Mucosa of descending colon (tissue), 3 donors: ENCODE measurements around the gene LILRA6. TPM values are rescaled to one million over a fixed set of nuclear protein-coding genes. Genes with fewer than 3 reads are reported as not detected.
"Not testable (repeated sequence)": the region's sequence is repeated elsewhere in the genome, so short reads cannot be mapped to it uniquely, and the experiment has no call there.

ENCODE experiments used
- ATAC-seq: fragments of 200-7000 bp; cut with Tn5 transposase; one replicate; pipeline ENCODE4 v1.9.1; 2020; ENCODE audit warnings: mild to moderate bottlenecking, moderate library complexity
- DNase-seq, 3 donors: peaks; one replicate each; pipeline ENCODE4 v3.0.0-alpha.2; 2020
- H3K36me3 ChIP-seq: fragments of 200-600 bp; one replicate; pipeline ENCODE4 v1.8.0; 2021; ENCODE audit warnings: low read depth, mild to moderate bottlenecking
- H3K4me1 ChIP-seq: fragments of 200-600 bp; one replicate; pipeline ENCODE4 v1.8.0; 2021; ENCODE audit warnings: low read depth, mild to moderate bottlenecking
- H3K4me3 ChIP-seq: fragments of 200-600 bp; one replicate; pipeline ENCODE4 v1.8.0; 2021; ENCODE audit warnings: mild to moderate bottlenecking
- H3K9me3 ChIP-seq: fragments of 200-600 bp; one replicate; pipeline ENCODE4 v1.8.0; 2021; ENCODE audit warnings: mild to moderate bottlenecking
- CTCF ChIP-seq: fragments of 200-600 bp; IDR thresholded peaks from one replicate; pipeline ENCODE4 v1.8.0; 2022; ENCODE audit warnings: antibody characterized with exemption, mild to moderate bottlenecking
- intact Hi-C, 2 donors: fragments of 100-400 bp; cut with DNase I in 1 of 2; cut with micrococcal nuclease in 1 of 2; formaldehyde crosslinking; loops; one replicate each; pipeline versions ENCODE4 v1.11.0 to v1.11.1; 2022; cut with DNase I, micrococcal nuclease
- total RNA-seq, 3 donors: library from RNA; stranded (reverse); fragmentation: NEBNext Ultra II Directional in 2 of 3; extraction: Animal tissue kit (Norgen Biotek cat#: 25700) in 2 of 3; gene quantifications; one replicate each; pipeline versions ENCODE4 v1.2.1 to v1.2.4, GENCODE V29; 2021 to 2023
- donor health status: DM: no; HTN: no; CAD: no; lungs with moderate emphysema.
- donor health status: DM: no; HTN: no; CAD: no.
- donor health status: DM: no; HTN: yes; CAD: no.

LILRA6 gene
- total RNA-seq, 3 donors from 2014 or later = 2.4 to 3.5 TPM; not detected in 1

- Histone ChIP-seq H3K4me3 (no peak overlapping the region), H3K36me3 (no peaks in the 10 kb centered on the region), H3K4me1 (no peaks in the 10 kb centered on the region), H3K9me3 (no peaks in the 10 kb centered on the region)
- intact Hi-C loops = no loop called here
- no peak for DNase-seq
- no peak for ATAC-seq
- no peak for TF ChIP-seq CTCF
Measured at GRCh38 chr19:54279406-54279962, 36.9 kb upstream of the LILRA6 start.

GRCh38 chr19:54278571-54279195 lies 36.1 kb upstream of the LILRA6 start:
- H3K4me1 ChIP-seq, ATAC-seq, H3K4me3 ChIP-seq, H3K36me3 ChIP-seq, intact Hi-C loops, DNase-seq, H3K9me3 ChIP-seq: not testable (repeated sequence)

GRCh38 chr19:54278056-54278455 lies 35.5 kb upstream of the LILRA6 start:
- ATAC-seq, H3K36me3 ChIP-seq, intact Hi-C loops, H3K4me3 ChIP-seq, H3K4me1 ChIP-seq, H3K9me3 ChIP-seq: not testable (repeated sequence)
- DNase-seq = peak in 1 of 3 donors; percentile 33

- not testable (repeated sequence) for DNase-seq
Measured at GRCh38 chr19:54277111-54277615, 34.6 kb upstream of the LILRA6 start.

GRCh38 chr19:54275951-54276350 lies 33.4 kb upstream of the LILRA6 start:
- Histone ChIP-seq H3K9me3 (no peaks in the 10 kb centered on the region), H3K4me3 (no peak overlapping the region), H3K36me3 (no peaks in the 10 kb centered on the region), H3K4me1 (no peaks in the 10 kb centered on the region)
- DNase-seq (no peak), ATAC-seq (no peak)
- intact Hi-C loops = no loop called here
- no peak for TF ChIP-seq CTCF

More at GRCh38 chr19:54277111-54277615, 34.6 kb upstream of the LILRA6 start:
- H3K36me3 ChIP-seq, H3K4me1 ChIP-seq, H3K4me3 ChIP-seq, intact Hi-C loops, H3K9me3 ChIP-seq, ATAC-seq: not testable (repeated sequence)

- intact Hi-C loops, ATAC-seq, H3K4me1 ChIP-seq, H3K9me3 ChIP-seq, H3K4me3 ChIP-seq, H3K36me3 ChIP-seq: not testable (repeated sequence)
- peak in 1 of 3 donors; percentile 31 for DNase-seq
Measured at GRCh38 chr19:54274516-54274915, 31.9 kb upstream of the LILRA6 start.

GRCh38 chr19:54273821-54274220 lies 31.2 kb upstream of the LILRA6 start:
- no peaks in the 10 kb centered on the region for H3K9me3 ChIP-seq
- no peaks in the 10 kb centered on the region for H3K4me1 ChIP-seq
- intact Hi-C loops = no loop called here
- H3K36me3 ChIP-seq = no peaks in the 10 kb centered on the region
- TF ChIP-seq CTCF = no peak
- ATAC-seq (no peak), DNase-seq (no peak)
- H3K4me3 ChIP-seq = no peak overlapping the region

GRCh38 chr19:54272181-54272580 lies 29.6 kb upstream of the LILRA6 start:
- H3K36me3 ChIP-seq, H3K4me3 ChIP-seq, DNase-seq, ATAC-seq, intact Hi-C loops, H3K4me1 ChIP-seq, H3K9me3 ChIP-seq: not testable (repeated sequence)

- H3K9me3 ChIP-seq, intact Hi-C loops, H3K4me1 ChIP-seq, H3K36me3 ChIP-seq, DNase-seq, H3K4me3 ChIP-seq: not testable (repeated sequence)
- peak; percentile 34 for ATAC-seq
Measured at GRCh38 chr19:54271587-54271986, 29.0 kb upstream of the LILRA6 start.
